ENCODE data around the gene ATP6V1A. TPM values are rescaled to one million over a fixed set of nuclear protein-coding genes. Genes with fewer than 3 reads are reported as not detected.
A peak's percentile ranks its signal among the peaks of the same experiment; 100 is the strongest.

ATP6V1A gene
- 118 and 132 TPM in 2 replicates for total RNA-seq

DNA sequence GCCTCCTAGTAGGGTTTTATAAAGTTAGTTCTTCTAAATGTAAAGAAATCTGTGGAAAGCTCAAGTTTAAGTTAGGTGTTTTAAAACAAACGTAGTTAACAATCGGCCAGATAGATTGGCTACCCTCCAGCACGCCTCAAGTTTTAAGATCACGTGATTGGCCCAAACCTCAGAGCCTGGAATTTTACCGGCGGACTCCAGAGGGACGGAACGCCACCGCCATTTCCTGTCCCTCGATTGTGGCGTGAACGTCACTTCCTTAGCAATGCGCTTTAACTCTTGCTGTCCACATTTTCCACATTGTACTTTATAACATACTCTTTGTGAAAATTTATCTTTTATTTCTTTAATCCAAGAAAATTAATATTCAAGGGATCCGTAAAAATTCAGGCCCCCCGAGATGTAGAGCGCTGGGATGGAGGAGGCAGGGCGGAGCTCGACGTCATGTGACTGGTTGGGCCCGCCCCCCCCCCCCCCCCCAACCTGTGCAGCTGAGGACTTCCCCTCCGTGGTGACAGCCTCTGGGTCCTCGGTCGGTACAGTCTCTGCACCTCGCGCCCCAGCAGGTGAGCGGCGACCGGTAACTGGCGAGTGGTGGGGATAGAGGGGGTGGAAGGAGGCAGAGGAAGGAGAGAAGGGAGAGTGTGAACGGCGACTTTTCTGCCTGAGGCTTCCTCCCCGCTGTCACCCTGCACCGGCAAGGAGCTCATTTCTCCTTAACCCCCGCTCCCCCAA lies at the start of gene ATP6V1A:
ATP6V1A (plus strand) TSS at position 488 of the 735 bp plus-strand sequence. CDS start 31,719 bp downstream, outside the sequence.
- DNase-seq (ENCODE audit: low read depth), result peak; percentile 91

- peak; percentile 23 for DNase-seq (ENCODE audit: low read depth)
These were observed 49.2 kb upstream of the ATP6V1A start for GRCh38 chr3:113697500-113698090.

- no peak for DNase-seq (ENCODE audit: low read depth)
These were observed 48.6 kb upstream of the ATP6V1A start for GRCh38 chr3:113698213-113698742.

DNA sequence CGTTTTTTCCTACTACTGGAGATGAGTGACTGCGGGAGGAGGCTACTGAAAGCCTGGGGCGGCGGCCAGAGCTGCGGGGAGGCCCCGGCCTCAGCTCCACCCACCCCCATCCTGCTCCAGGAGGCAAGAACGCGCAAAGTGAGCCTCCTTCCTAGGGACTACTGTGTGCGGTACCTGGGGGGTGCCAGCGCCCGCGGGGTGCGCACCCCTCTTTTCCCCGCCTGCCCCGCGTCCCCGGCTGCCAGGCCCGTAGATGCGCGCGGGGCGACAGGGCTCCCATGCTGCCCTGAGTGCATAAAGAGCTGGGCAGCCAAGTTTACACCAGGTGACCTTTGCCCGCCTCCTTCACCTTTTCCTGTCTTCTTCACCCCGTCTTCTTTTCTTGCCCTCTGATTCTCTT lies 47.9 kb upstream of the ATP6V1A start:
- DNase-seq (ENCODE audit: low read depth), result no peak

DNA sequence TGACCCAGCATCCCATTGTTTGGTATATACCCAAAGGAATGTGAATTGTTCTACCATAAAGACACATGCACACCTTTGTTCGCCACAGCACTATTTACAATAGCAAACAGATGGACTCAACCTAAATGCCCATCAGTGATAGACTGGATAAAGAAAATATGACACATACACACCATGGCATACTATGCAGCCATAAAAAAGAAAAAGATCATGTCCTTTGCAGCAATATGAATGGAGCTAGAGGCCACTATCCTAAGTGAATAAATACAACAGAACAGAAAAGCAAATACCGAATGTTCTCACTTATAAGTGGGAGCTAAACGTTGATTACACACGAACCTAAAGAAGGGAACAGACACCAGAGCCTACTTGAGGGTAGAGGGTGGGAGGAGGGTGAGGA lies 39.0 kb upstream of the ATP6V1A start:
- DNase-seq (ENCODE audit: low read depth), result no peak

GRCh38 chr3:113712129-113712528 lies 34.7 kb upstream of the ATP6V1A start:
- no peak for DNase-seq (ENCODE audit: low read depth)

GRCh38 chr3:113714702-113715101 lies 32.1 kb upstream of the ATP6V1A start:
- DNase-seq (ENCODE audit: low read depth), result no peak

- no peak for DNase-seq (ENCODE audit: low read depth)
These were observed 29.5 kb upstream of the ATP6V1A start for GRCh38 chr3:113717308-113717707.

- DNase-seq (ENCODE audit: low read depth), result no peak
These were observed 29.0 kb upstream of the ATP6V1A start for GRCh38 chr3:113717818-113718217.

DNA sequence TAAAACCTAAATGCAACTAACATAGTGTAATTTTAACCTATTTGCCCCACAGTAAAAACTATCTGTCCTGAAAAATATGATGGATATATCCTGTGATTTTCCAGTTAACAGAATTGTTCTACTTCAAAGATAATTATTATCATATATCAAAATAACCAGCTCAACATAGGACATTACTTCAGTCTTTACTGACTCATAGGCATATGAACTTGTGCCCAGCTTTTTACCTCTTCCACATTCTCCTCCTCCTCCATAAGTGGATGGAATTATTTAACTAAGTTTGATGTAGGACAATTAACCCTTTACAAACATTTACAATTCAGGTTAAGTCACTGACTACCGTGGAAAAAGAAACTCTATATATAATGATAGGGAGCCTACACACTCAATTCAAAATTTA lies 27.5 kb upstream of the ATP6V1A start:
- no peak for DNase-seq (ENCODE audit: low read depth)

DNA sequence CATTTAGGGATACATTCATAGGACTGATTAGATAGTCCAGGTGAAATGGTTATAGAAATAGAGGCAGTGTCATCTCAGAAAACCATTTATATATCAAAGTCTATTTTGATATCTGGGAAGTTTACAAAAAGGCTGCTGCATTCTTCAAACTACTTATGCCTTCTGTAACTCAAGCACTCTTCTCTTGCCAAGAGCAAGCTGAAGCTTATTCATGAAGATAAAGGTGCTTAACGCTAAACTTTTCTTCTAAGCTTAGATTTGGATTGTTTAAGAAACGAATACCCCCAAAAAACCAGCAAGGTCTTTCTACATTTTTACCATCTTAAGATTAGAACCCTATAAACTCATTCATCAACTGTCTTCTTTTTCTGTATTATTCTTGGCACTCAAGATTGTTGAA lies 27.1 kb upstream of the ATP6V1A start:
- DNase-seq (ENCODE audit: low read depth), result no peak

- DNase-seq (ENCODE audit: low read depth), result no peak
These were observed 25.2 kb upstream of the ATP6V1A start for GRCh38 chr3:113721636-113722035.

- no peak for DNase-seq (ENCODE audit: low read depth)
These were observed 18.2 kb upstream of the ATP6V1A start for GRCh38 chr3:113728661-113729060.

- no peak for DNase-seq (ENCODE audit: low read depth)
These were observed 16.3 kb upstream of the ATP6V1A start for GRCh38 chr3:113730550-113730949.

DNA sequence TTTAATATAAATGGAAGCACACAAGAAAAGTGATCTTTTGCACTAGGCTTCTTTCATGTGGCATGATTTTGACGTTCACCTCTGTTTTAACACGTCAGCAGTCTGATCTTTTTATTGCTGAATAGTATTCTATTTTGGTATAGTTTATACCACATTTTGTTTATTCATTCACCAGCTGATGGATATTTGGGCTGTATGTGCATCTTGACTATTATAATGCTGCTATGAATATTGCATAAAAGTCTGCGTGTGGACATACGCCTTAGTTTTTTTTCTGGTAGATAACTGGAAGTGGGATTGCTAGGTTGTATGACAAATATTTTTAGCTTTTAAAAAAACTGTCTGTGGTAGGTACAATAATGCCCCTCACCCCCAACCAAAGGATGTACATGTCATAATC lies 15.1 kb upstream of the ATP6V1A start:
- DNase-seq (ENCODE audit: low read depth), result no peak

DNA sequence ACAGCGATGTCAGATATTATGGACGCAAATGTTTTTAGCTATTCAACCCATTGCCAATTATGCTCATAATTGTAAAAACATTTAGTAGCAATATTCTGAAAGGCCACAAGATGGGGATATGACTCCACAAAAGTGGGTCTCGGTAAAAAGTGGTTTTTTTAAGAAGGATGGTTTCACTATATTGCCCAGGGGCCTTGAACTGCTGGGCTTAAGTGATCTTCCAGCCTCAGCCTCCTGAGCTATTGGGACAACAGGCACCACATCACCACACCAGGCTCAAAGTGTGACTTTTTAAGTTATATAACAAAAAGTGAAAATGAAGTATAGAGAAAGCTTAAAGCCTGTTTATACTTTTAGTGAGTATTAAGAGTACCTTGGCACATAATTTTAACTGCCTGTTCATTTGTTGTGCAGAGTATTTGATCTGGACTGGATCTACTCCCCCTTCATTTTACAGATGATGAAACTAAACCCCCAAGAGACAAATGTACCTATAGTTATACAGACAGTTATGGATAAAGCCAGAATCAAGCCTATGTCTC lies 10.2 kb upstream of the ATP6V1A start:
- DNase-seq (ENCODE audit: low read depth), result peak; percentile 66

DNA sequence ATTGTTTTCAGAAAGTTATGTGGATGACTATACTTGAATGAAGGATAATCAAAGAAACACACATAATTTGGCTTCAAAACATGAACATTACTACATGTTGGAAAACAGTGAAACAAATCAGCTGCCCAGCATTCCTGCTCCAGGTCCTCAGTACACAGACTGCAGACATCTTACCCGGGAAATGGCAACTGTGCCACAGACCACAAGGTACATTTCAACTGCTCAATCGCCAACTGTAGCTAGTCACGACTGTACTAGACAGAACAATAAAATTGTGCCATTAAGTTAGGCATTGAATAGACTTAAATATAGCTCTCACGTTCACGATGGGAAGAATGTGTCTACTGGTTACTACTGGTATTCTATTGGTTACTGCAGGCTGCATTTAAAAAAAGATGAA lies 5.7 kb upstream of the ATP6V1A start:
- peak; percentile 29 for DNase-seq (ENCODE audit: low read depth)

- no peak for DNase-seq (ENCODE audit: low read depth)
These were observed 5.2 kb upstream of the ATP6V1A start for GRCh38 chr3:113741620-113742019.

DNA sequence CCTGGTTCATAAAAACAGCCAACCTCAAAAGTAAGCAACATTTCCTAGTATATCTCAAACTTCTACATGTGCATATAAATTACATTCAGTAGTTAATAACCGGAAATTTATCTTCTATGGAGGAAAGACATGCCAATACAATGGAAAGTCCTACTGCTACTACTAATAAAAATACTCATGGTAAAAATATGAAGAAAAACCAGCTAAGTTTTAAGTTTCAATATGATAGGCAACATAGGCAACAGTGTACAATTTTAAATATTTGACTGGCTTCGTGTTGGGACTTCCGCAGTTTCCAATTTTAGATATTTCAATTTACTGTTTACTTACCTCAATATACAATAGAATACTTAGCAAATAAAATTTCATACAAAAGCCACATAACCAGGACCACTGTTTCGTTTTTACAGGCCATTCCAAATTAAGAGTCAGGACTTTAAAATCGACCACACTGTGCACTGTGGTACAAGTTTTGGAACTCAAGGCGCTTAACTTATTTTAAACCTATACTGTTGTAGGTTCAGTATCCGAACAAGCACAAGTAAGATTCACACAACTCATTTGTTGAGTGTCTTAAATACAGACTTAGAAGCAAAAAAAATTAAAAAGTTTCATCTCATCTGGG lies 3.7 kb upstream of the ATP6V1A start:
- no peak for DNase-seq (ENCODE audit: low read depth)

DNA sequence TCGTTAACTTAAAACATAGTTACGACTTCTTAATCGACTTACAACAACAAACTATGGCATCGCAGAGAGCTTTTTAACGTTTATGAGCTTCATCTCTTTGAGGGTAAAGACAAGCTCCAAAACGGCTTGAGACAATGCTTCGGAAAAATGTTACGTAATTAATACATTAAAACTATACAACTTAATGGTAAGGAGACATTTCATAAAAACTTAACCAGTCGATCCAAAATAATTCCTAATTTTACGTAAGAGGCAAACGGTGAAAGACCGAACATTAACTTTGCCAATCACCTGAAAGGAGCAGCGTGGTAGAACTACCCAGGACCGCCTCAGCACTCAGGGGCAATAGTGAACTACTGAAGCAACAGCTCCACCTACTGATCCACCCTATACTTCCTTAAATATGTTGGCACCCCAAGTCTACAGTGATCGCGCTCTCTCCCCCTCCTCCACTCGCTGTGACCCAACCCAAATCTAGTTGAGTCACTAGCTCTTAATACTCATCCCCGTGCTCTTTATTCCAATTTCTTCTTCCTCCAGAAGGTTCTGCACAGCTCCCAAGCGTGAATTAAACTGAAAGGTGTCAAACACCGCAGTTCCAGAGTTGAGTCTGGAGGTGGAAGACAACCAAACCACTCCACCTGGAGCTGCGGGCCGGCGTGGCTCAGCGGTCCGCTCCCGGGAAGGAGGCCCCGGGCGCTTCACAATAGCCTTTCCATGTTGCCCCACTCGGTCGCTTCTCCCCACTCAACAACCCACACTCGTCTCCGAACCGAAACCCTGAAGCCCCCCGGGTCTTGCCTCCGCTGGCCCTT lies 1.7 kb upstream of the ATP6V1A start:
- peak; percentile 91 for DNase-seq (ENCODE audit: low read depth)

DNA sequence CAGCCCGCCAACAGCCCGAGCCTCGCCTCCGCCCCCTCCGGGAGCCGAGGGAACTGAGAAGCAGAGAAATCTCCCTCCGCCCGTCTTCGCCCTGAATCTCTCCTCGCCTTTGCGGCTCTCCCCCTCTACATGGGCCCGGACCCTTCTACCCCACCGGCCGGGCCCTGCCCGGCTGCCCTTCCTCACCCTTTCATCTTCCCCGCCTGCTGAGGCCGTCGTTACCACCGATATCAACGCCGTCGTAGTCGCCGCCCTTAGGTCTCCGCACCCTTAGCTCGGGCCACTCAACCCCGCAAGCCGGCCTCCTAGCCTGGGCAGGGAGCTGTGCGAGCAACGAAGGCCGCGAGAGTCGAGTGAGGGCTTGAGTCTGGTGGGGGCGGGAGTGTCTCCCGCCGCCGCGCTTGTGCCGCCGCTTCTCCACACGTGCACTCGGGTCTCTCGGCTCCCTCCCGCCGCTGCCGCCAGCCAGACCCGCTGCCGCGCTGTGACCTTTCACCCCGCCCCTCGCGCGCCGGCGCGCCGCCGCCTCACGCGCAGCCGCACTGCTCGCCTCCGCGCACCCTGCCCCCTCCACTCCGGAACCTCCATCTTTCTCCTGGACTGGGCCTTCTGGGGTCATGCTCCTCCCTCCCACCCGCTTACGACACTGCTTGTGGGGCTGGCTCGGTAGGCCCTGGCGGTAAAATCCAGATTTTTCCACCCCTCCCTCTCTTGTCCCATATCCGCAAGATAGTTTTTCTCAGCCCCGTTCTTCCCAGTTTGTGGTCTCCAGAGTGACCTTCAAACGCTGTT lies 883 bp upstream of the ATP6V1A start, which contains the start of gene NAA50:
NAA50 (minus strand) TSS at position 494 of the 792 bp plus-strand sequence; CDS start at position 194, 300 bp downstream.
- peak; percentile 88 for DNase-seq (ENCODE audit: low read depth)
